SU-DHL-6 (cell line): ENCODE results near the gene PTGDR.

Experiments used
- CTCF ChIP-seq: fragments of 200-600 bp; sonication (generic); IDR thresholded peaks from one replicate; pipeline ENCODE4 v1.5.1; 2017; ENCODE audit warnings: antibody characterized with exemption, mild to moderate bottlenecking, low read length, moderate library complexity; ENCODE audit not compliant: insufficient read depth, poor library complexity, severe bottlenecking
- EZH2phosphoT487 ChIP-seq: fragments of 200-600 bp; sonication (generic), shearing (Covaris generic); conservative IDR thresholded peaks from 2 replicates; pipeline ENCODE4 v1.6.1; 2018; ENCODE audit warnings: mild to moderate bottlenecking, antibody characterized with exemption, low read length, moderate library complexity, mixed read lengths

- no peak for TF ChIP-seq CTCF
- no peak for TF ChIP-seq EZH2phosphoT487
These were observed 22.5 kb upstream of the PTGDR start for GRCh38 chr14:52244997-52245396.
